HG03378 (cell line): ENCODE data around the gene SHANK1.

Experiments
- ATAC-seq: cut with Tn5 transposase; IDR thresholded peaks from one replicate; pipeline ENCODE4 v1.9.1; 2021; ENCODE audit warnings: mild to moderate bottlenecking, moderate library complexity; ENCODE audit not compliant: unreplicated experiment

SHANK1 gene

DNA sequence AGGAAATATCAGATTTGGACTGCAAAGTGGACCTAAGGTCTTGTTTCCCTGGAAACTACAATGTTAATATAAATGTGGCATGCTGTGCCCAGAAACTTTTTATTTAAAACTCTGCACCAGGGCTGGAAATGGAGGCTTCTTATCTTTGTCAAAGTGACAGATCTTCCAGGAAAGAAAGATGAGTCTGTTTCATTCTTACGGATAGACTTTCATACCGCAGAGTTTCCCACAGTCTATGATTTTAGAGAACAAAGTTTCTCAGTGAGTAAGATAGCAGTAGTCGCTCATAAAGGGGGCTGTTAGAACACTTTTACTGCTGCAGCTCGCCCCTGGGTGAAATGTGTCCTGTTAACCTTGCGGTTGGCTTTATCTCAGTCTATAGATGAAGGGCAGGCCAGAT lies 10.3 kb upstream of the SHANK1 start:
- no peak for ATAC-seq

DNA sequence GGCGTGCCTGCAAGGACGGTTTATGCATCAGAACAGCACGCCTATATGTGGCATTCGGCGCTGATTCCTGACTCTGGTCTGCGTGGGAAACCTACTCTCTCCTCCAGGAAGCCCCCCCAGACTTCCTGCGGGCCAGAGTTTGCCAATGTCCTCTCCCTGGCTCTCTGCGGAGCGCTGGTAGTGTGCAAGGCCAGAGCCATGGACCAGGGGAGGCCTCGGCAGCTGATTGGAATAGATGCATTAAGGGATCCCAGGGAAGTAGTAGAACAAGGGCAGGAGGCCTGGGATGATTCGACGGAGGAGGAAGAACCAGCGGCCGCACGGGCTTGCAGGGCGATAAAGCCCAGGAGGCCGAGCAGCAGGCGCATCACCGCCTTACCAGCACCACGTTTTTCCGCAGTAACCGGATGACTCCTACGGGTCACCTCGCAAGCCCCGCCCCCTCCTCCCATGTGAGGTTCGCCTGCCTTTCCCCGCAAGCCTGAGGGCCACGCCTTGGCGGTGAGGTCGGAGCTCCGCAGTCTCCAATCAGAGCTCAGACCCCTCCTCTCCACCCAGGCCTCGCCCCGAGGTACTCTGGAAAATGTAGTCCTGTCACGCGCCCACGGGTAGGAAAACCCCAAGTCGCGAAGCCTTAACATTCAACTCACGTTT lies 8.6 kb upstream of the SHANK1 start:
- ATAC-seq, result no peak

- ATAC-seq, result no peak
These were observed 6.3 kb upstream of the SHANK1 start for GRCh38 chr19:50725911-50726230.

DNA sequence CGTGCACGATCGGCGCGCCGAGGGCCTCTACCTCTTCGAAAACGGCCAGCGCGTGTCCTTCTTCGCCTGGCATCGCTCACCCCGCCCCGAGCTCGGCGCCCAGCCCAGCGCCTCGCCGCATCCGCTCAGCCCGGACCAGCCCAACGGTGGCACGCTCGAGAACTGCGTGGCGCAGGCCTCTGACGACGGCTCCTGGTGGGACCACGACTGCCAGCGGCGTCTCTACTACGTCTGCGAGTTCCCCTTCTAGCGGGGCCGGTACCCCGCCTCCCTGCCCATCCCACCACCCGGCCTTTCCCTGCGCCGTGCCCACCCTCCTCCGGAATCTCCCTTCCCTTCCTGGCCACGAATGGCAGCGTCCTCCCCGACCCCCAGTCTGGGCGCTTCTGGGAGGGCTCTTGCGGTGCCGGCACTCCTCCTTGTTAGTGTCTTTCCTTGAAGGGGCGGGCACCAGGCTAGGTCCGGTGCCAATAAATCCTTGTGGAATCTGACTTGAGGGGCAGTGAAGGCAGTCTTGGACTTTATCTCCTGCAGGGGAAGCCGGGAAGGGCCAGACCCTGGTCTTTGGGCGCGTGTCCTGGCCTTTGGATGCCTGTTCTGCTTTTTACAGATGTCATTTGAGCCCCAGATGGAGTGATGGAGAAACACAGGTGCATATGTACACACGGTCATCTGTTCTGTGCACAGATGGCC lies 5.8 kb upstream of the SHANK1 start:
- ATAC-seq, result no peak

GRCh38 chr19:50724522-50725217 lies 5.1 kb upstream of the SHANK1 start:
- peak; percentile 64 for ATAC-seq

DNA sequence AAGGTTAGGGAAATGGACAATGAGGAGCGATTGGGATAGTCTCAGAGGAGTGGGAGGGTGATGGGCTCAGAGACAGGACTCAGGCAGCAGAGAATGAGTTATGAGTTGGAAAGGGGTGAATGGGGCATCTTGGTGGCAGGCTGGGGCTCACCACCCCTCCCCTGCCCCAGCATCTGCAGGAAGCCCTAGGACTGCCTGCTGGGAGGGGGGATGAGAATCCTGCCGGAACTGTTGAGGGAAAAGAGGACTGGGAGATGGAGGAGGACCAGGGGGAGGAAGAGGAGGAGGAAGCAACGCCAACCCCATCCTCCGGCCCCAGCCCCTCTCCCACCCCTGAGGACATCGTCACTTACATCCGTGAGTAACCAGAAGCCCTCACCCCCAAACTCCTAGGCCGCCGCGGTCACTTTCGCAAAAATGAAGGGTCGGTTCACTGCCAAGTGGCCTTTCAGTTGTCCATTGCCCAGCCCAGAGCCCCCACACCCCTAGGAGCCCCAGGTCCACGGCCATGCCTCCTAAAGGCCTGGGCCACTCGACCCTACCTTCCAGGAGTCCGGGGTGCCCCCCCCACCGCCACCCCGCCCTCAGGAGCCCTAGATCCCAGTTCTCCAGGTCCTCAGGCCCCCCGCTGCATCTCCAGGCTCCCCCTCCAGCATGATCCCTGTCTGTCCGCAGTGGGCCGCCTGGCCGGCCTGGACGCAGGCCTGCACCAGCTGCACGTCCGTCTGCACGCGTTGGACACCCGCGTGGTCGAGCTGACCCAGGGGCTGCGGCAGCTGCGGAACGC lies 4.3 kb upstream of the SHANK1 start:
- ATAC-seq, result no peak

DNA sequence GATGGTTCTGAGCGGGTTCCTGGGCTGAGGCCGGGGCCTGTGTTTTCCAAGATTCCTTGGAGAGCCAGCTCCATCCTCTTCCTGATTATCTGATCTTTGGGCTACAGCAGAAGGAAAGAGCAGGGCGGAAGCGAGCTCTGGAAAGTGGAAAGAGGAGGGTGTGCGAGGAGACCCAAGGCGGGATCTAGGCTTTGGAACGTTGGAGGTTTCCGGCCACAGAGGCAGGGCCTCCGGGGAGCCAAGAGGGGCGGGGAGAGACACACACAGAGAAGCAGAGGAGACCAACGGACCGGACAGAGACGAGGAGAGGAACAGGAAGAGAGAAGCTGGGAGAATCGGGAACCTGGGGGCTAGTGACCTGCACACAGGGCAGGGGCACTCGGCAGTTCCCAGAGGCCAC lies 3.5 kb upstream of the SHANK1 start, which contains the start of gene CLEC11A:
TSS of gene CLEC11A (plus strand) at position 296 of the 400 bp plus-strand sequence. CDS start 162 bp downstream, outside the sequence.
- ATAC-seq, result no peak

- ATAC-seq, result no peak
These were observed 2.8 kb upstream of the SHANK1 start for GRCh38 chr19:50722201-50723013.

GRCh38 chr19:50721441-50722137 lies 2.0 kb upstream of the SHANK1 start:
- ATAC-seq, result no peak

- ATAC-seq, result no peak
These were observed 1.3 kb upstream of the SHANK1 start for GRCh38 chr19:50720921-50721381.

GRCh38 chr19:50720181-50720920 lies 749 bp upstream of the SHANK1 start:
- no peak for ATAC-seq

- ATAC-seq, result no peak
These were observed 525 bp downstream of the SHANK1 start for GRCh38 chr19:50719119-50719435.

- no peak for ATAC-seq
These were observed 1.1 kb downstream of the SHANK1 start for GRCh38 chr19:50718255-50719118.

DNA sequence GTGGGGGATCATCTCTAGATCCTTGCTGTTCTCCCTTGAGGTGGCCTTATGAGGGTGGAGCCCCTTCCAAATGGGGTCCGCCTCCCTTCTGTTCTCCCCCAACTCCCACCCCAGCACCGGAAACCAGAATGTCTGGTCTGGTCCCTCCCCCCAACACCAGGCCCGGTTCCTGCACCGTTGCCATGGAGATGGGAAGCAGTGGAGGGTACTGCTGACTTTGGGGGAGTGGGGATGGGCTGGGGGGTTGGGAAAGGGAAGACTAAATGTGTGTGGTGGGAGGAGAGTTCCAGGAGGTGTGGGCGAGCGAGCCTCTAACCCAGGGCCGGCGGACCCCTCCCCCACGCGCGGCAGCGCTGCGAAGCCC lies 1.7 kb downstream of the SHANK1 start:
- no peak for ATAC-seq

DNA sequence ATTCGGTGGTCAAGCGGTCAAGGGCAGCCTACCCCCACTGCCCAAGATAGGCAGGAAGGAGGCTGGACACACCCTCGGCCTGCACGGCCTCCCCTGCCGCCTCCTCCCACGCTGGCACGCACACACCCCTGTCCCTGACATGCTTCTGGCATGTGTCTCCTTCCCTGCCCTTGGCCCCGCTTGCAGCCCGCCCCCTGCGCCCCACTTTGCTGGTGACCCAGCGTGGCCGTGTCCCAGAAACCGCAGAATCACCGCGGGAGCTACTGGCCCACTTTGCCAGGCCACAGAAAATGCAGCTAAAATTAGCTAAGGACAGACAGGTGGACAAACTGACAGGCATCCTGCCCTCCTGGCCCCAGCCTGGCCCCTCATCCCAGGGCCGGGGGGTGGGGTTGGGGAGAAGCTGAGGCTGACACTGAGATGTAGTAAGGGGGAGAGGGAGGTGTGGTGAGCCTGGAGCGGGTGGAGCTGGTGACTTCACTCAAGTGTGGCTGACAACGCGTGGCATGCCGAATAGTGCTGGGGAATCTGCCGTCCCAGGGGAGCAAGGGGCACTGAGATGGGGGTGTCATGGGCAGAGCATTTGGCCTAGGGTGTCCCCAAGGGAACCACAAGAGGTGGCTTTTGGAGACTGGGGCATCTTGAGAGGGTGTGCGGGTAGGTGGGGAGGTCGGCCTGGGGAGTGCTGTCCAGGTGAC lies 2.4 kb downstream of the SHANK1 start:
- ATAC-seq, result no peak

DNA sequence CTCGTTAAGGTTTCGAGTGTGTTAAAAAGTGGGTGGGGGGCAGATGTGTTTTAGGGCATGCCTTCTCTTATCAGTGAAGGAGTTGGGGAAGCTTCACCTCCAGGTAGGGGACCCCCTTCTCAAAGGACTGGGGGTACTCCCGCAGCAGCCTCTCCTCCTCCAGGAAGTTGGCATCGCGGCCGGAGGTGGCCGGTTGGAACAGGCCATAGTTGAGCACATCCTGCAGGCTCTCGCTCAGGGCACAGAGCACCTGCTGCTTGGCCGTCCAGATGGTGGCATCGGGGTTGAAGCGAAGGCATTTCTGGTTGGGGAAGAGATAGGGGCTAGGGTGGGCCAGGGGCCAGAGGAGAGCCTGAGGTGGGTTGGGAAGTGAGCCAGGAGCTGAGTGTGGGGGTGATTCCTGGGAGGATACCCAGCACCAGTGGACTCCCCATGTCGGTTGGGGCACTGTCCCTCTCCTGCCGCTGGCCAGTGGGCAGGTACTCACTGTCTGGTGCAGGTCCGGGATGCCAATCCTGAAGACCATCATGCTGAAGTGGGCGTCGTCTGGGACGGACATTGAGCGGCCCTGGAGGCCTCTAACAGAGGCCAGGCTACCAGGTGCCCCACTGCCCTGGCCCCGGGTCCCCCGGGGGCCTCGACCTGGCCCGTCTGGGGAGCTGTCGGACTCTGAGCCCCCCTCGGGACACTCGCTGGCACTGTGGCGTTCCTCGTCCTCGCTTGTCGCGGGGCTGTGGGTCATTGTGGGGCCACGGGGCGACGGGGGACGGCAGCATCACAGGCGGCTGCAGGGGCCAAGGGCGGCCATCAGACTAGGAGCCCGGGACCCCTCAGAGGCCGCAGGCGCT lies 3.2 kb downstream of the SHANK1 start:
- ATAC-seq, result no peak
